Natural killer cell (primary cell): ENCODE measurements around the gene OPN5. TPM values are rescaled to one million over a fixed set of nuclear protein-coding genes. Genes with fewer than 3 reads are reported as not detected.

Experiments used
- ATAC-seq, 3 donors: fragments of 150-1000 bp in 2 of 3; fragments of 200-7000 bp in 1 of 3; cut with Tn5 transposase; 1 replicate in 1 of 3; 2 replicates in 2 of 3; pipeline ENCODE4 v1.10.0; 2021; ENCODE audit warnings: mild to moderate bottlenecking in 2 of 3, moderate library complexity in 2 of 3
- DNase-seq, 2 donors: peaks; one replicate each; pipeline versions ENCODE4 v3.0.0 to v3.0.0-alpha.2; 2013 to 2021; ENCODE audit warnings: mixed read lengths in 1 of 2
- H3K27ac ChIP-seq: one replicate; pipeline ENCODE4 v1.5.1; 2013; ENCODE audit warnings: mild to moderate bottlenecking, low read length
- H3K27me3 ChIP-seq: one replicate; pipeline ENCODE4 v1.6.1; 2013; ENCODE audit warnings: low read length; ENCODE audit not compliant: control insufficient read depth, insufficient read depth
- H3K36me3 ChIP-seq: one replicate; pipeline ENCODE4 v1.6.1; 2013; ENCODE audit warnings: low read length; ENCODE audit not compliant: control insufficient read depth, insufficient read depth
- H3K4me1 ChIP-seq: one replicate; pipeline ENCODE4 v1.6.1; 2013; ENCODE audit warnings: low read length; ENCODE audit not compliant: control insufficient read depth, insufficient read depth
- H3K4me3 ChIP-seq: one replicate; pipeline ENCODE4 v1.5.1; 2013; ENCODE audit warnings: low read length
- H3K9me3 ChIP-seq: one replicate; pipeline ENCODE4 v1.6.1; 2013; ENCODE audit warnings: low read length; ENCODE audit not compliant: control insufficient read depth, insufficient read depth
- H3K27ac Mint-ChIP-seq, 2 donors: one replicate each; pipeline ENCODE4 v1.8.0; 2022; ENCODE audit warnings: mild to moderate bottlenecking in 2 of 2, mixed read lengths in 2 of 2, moderate library complexity in 1 of 2
- H3K27me3 Mint-ChIP-seq, 2 donors: one replicate each; pipeline ENCODE4 v1.8.0; 2022; ENCODE audit warnings: low read depth in 2 of 2, mixed read lengths in 2 of 2
- H3K36me3 Mint-ChIP-seq: one replicate; pipeline ENCODE4 v1.8.0; 2022; ENCODE audit warnings: mixed read lengths
- H3K4me1 Mint-ChIP-seq, 2 donors: one replicate each; pipeline ENCODE4 v1.8.0; 2022; ENCODE audit warnings: mixed read lengths in 2 of 2
- H3K4me3 Mint-ChIP-seq: one replicate; pipeline ENCODE4 v1.8.0; 2022; ENCODE audit warnings: mild to moderate bottlenecking, moderate library complexity, mixed read lengths
- H3K9me3 Mint-ChIP-seq, 2 donors: one replicate each; pipeline ENCODE4 v1.8.0; 2022; ENCODE audit warnings: mixed read lengths in 2 of 2
- WGBS: methylation state at CpG from one replicate; pipeline ENCODE4 v1.1.7; 2013; ENCODE audit warnings: missing lambda C conversion rate; ENCODE audit not compliant: insufficient coverage; 5-methylcytosine and 5-hydroxymethylcytosine counted together
- intact Hi-C: fragments of 100-400 bp; cut with micrococcal nuclease; formaldehyde crosslinking; loops from one replicate; pipeline ENCODE4 v1.14.2; 2022
- total RNA-seq, 4 donors: library from RNA; stranded (reverse); fragments of 120-200 nt in 1 of 4; gene quantifications; one replicate each; pipeline versions ENCODE4 v1.2.3 to v1.2.4, GENCODE V29; 2013 to 2022
- TF ChIP-seq, protein P1 (sequence below): fragments of 200-600 bp; IDR thresholded peaks from one replicate; pipeline ENCODE4 v1.8.0; 2022; ENCODE audit warnings: antibody characterized with exemption

The OPN5 gene
- total RNA-seq, 3 donors from 2014 or later (not counting 1 experiment from before 2014, with no cell fraction given) = not detected

DNA sequence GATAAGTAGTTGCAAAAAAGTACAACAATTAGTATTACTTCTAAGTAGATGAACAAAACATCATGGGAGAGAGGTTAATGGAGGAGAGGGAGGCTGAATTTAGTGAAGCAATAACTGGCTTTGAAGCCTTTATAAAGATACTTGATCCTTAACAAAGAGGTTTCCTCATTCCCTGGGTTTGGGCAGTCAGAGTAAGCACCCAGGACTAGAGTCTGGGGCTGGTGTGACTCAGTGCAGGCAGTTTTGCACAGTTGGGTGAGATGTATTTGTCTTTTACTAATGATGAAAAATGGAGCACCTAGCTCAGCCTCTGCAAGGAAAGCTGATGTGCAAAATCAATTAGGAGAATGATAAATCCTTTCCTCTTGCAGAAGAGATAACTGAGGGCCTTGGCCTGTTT, 11.8 kb upstream of the OPN5 start:
- no peaks in the 10 kb centered on the region for H3K9me3 ChIP-seq
- Mint-ChIP-seq H3K9me3 (no peaks in the 10 kb centered on the region), H3K27me3 (peaks cover 5 to 6% of the 10 kb centered on the region in 2 donors), H3K27ac (no peak overlapping the region), H3K4me1 (no peaks in the 10 kb centered on the region), H3K4me3 (no peak overlapping the region), H3K36me3 (no peaks in the 10 kb centered on the region)
- TF ChIP-seq, protein P1, sequence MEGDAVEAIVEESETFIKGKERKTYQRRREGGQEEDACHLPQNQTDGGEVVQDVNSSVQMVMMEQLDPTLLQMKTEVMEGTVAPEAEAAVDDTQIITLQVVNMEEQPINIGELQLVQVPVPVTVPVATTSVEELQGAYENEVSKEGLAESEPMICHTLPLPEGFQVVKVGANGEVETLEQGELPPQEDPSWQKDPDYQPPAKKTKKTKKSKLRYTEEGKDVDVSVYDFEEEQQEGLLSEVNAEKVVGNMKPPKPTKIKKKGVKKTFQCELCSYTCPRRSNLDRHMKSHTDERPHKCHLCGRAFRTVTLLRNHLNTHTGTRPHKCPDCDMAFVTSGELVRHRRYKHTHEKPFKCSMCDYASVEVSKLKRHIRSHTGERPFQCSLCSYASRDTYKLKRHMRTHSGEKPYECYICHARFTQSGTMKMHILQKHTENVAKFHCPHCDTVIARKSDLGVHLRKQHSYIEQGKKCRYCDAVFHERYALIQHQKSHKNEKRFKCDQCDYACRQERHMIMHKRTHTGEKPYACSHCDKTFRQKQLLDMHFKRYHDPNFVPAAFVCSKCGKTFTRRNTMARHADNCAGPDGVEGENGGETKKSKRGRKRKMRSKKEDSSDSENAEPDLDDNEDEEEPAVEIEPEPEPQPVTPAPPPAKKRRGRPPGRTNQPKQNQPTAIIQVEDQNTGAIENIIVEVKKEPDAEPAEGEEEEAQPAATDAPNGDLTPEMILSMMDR = no peak
- no peaks in the 10 kb centered on the region for H3K36me3 ChIP-seq
- H3K27ac ChIP-seq = no peak overlapping the region
- H3K4me1 ChIP-seq = no peaks in the 10 kb centered on the region
- ATAC-seq (no peak), DNase-seq (no peak)
- intact Hi-C loops = no loop called here
- no peak overlapping the region for H3K4me3 ChIP-seq
- no peaks in the 10 kb centered on the region for H3K27me3 ChIP-seq

DNA sequence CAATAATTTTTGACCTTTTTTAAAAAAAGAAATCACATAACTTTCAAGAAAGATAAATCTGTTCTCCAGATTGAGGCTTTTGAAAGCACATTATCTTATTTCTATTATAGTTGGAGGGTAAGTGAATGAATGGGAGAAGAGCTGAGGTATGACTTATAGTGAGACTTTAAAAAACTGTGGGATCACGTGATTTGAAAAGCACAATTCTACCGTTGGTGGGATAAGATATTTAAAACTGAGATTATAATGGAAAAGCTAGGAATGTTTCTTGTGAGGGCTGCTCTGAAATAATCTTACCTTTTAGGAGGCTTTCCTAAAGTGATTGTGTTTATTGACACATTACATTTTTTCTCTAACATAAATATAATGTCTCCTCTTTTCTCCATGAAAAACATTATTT, 9.5 kb upstream of the OPN5 start:
- H3K4me3 ChIP-seq = no peak overlapping the region
- H3K36me3 ChIP-seq = no peaks in the 10 kb centered on the region
- H3K9me3 Mint-ChIP-seq = no peaks in the 10 kb centered on the region
- no peaks in the 10 kb centered on the region for H3K4me1 ChIP-seq
- DNase-seq (no peak), ATAC-seq (no peak)
- H3K27me3 Mint-ChIP-seq = peaks cover 6 to 8% of the 10 kb centered on the region in 2 donors
- no peak overlapping the region for H3K27ac Mint-ChIP-seq
- TF ChIP-seq, protein P1 = no peak
- no peaks in the 10 kb centered on the region for H3K36me3 Mint-ChIP-seq
- intact Hi-C loops = no loop called here
- no peaks in the 10 kb centered on the region for H3K4me1 Mint-ChIP-seq
- H3K27me3 ChIP-seq = no peaks in the 10 kb centered on the region
- no peak overlapping the region for H3K4me3 Mint-ChIP-seq
- no peak overlapping the region for H3K27ac ChIP-seq
- H3K9me3 ChIP-seq = no peaks in the 10 kb centered on the region
- WGBS = 87% methylated on average over 2 of the region's 2 CpGs

DNA sequence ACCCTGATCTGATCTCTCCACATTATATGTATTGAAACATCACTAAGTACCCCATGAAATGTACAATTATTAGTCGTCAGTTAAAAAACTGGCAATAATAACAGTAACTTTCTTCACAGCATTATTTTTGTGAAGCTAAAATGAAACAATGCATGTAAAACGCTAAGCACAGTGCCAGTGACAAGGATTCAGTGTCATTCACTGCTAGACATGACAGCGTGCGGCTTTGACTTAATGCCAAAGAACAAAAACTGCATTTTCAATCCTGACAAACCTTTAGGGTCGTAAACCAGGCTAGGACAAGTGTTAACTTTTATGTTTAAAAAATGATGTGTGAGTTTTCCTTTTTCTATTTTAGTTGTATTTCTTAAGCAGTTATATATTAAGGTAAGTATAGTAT, 8.8 kb upstream of the OPN5 start:
- no peaks in the 10 kb centered on the region for H3K36me3 Mint-ChIP-seq
- no peak overlapping the region for H3K27ac Mint-ChIP-seq
- no peaks in the 10 kb centered on the region for H3K9me3 ChIP-seq
- H3K9me3 Mint-ChIP-seq = no peaks in the 10 kb centered on the region
- peaks cover 4 to 6% of the 10 kb centered on the region in 2 donors for H3K27me3 Mint-ChIP-seq
- DNase-seq (no peak), ATAC-seq (no peak)
- H3K4me3 ChIP-seq = no peak overlapping the region
- WGBS = 94% methylated on average over 4 of the region's 5 CpGs
- no peak overlapping the region for H3K4me3 Mint-ChIP-seq
- H3K27ac ChIP-seq = no peak overlapping the region
- intact Hi-C loops = no loop called here
- no peaks in the 10 kb centered on the region for H3K27me3 ChIP-seq
- TF ChIP-seq, protein P1 = no peak
- H3K4me1 ChIP-seq = no peaks in the 10 kb centered on the region
- no peaks in the 10 kb centered on the region for H3K36me3 ChIP-seq
- no peaks in the 10 kb centered on the region for H3K4me1 Mint-ChIP-seq
